ENCODE measurements around the gene SUGCT.
"Not testable (repeated sequence)": the region's sequence is repeated elsewhere in the genome, so short reads cannot be mapped to it uniquely, and the experiment has no call there.

SUGCT gene

GRCh38 chr7:40405991-40406390 is 271.2 kb downstream of the SUGCT start:
- DNase-seq (ENCODE audit: low spot score) = no peak

GRCh38 chr7:40412323-40412722 is 277.5 kb downstream of the SUGCT start:
- no peak for DNase-seq (ENCODE audit: low spot score)

- DNase-seq (ENCODE audit: low spot score) = not testable (repeated sequence)
Observed at GRCh38 chr7:40414704-40415103, 279.9 kb downstream of the SUGCT start.

GRCh38 chr7:40418448-40418847 is 283.6 kb downstream of the SUGCT start:
- no peak for DNase-seq (ENCODE audit: low spot score)

- DNase-seq (ENCODE audit: low spot score) = no peak
Observed at GRCh38 chr7:40418983-40419382, 284.2 kb downstream of the SUGCT start.

GRCh38 chr7:40419806-40420205 is 285.0 kb downstream of the SUGCT start:
- no peak for DNase-seq (ENCODE audit: low spot score)

- no peak for DNase-seq (ENCODE audit: low spot score)
Observed at GRCh38 chr7:40421433-40421832, 286.6 kb downstream of the SUGCT start.

- no peak for DNase-seq (ENCODE audit: low spot score)
Observed at GRCh38 chr7:40425696-40426095, 290.9 kb downstream of the SUGCT start.

- no peak for DNase-seq (ENCODE audit: low spot score)
Observed at GRCh38 chr7:40428421-40428820, 293.6 kb downstream of the SUGCT start.

GRCh38 chr7:40429826-40430225 is 295.0 kb downstream of the SUGCT start:
- DNase-seq (ENCODE audit: low spot score) = no peak

- no peak for DNase-seq (ENCODE audit: low spot score)
Observed at GRCh38 chr7:40432046-40432445, 297.2 kb downstream of the SUGCT start.

- DNase-seq (ENCODE audit: low spot score) = no peak
Observed at GRCh38 chr7:40436710-40437109, 301.9 kb downstream of the SUGCT start.

GRCh38 chr7:40437498-40437897 is 302.7 kb downstream of the SUGCT start:
- no peak for DNase-seq (ENCODE audit: low spot score)

- no peak for DNase-seq (ENCODE audit: low spot score)
Observed at GRCh38 chr7:40437936-40438634, 303.3 kb downstream of the SUGCT start.

- DNase-seq (ENCODE audit: low spot score) = no peak
Observed at GRCh38 chr7:40439686-40440085, 304.9 kb downstream of the SUGCT start.

- DNase-seq (ENCODE audit: low spot score) = no peak
Observed at GRCh38 chr7:40447345-40447744, 312.5 kb downstream of the SUGCT start.

GRCh38 chr7:40455485-40455884 is 320.7 kb downstream of the SUGCT start:
- DNase-seq (ENCODE audit: low spot score) = no peak

- DNase-seq (ENCODE audit: low spot score) = peak; percentile 72
Observed at GRCh38 chr7:40457776-40458480, 323.1 kb downstream of the SUGCT start.

- DNase-seq (ENCODE audit: low spot score) = no peak
Observed at GRCh38 chr7:40463446-40463845, 328.6 kb downstream of the SUGCT start.

- DNase-seq (ENCODE audit: low spot score) = peak; percentile 71
Observed at GRCh38 chr7:40468891-40469864, 334.4 kb downstream of the SUGCT start.

- DNase-seq (ENCODE audit: low spot score) = no peak
Observed at GRCh38 chr7:40470091-40470592, 335.3 kb downstream of the SUGCT start.

GRCh38 chr7:40470817-40471216 is 336.0 kb downstream of the SUGCT start:
- no peak for DNase-seq (ENCODE audit: low spot score)
